Lung (tissue), 12 donors: ENCODE results near the gene SEPTIN5. TPM values are rescaled to one million over a fixed set of nuclear protein-coding genes. Genes with fewer than 3 reads are reported as not detected.

ENCODE experiments used
- ATAC-seq: fragments of 200-7000 bp; cut with Tn5 transposase; one replicate; pipeline ENCODE4 v1.9.1; 2020; ENCODE audit warnings: moderate number of reproducible peaks; ENCODE audit not compliant: insufficient read depth, low FRiP score
- DNase-seq, 3 donors: peaks; one replicate each; pipeline ENCODE4 v3.0.0-alpha.2; 2013 to 2017
- H3K27ac ChIP-seq, 2 donors: one replicate each; pipeline ENCODE4 v1.5.1; 2013; ENCODE audit warnings: mild to moderate bottlenecking in 2 of 2, moderate library complexity in 2 of 2, control low read depth in 1 of 2, inconsistent platforms in 1 of 2, low read depth in 1 of 2, low read length in 1 of 2
- H3K27me3 ChIP-seq, 3 donors: one replicate each; pipeline ENCODE4 v1.5.1; 2013; ENCODE audit warnings: low read length in 2 of 3; ENCODE audit not compliant: control insufficient read depth in 3 of 3, insufficient read depth in 3 of 3
- H3K36me3 ChIP-seq, 4 donors: one replicate each; pipeline ENCODE4 v1.5.1; 2013; ENCODE audit warnings: low read length in 4 of 4, mild to moderate bottlenecking in 1 of 4, moderate library complexity in 1 of 4; ENCODE audit not compliant: control insufficient read depth in 4 of 4, insufficient read depth in 4 of 4
- H3K4me1 ChIP-seq, 5 donors: one replicate each; pipeline ENCODE4 v1.5.1; 2013; ENCODE audit warnings: low read length in 5 of 5, mild to moderate bottlenecking in 2 of 5, moderate library complexity in 1 of 5; ENCODE audit not compliant: control insufficient read depth in 5 of 5, insufficient read depth in 5 of 5
- H3K4me3 ChIP-seq: one replicate; pipeline ENCODE4 v1.5.1; 2013; ENCODE audit warnings: mild to moderate bottlenecking, control low read depth, moderate library complexity
- H3K9ac ChIP-seq, 2 donors: one replicate each; pipeline ENCODE4 v1.5.1; 2013; ENCODE audit warnings: low read length in 2 of 2, control low read depth in 1 of 2; ENCODE audit not compliant: insufficient read depth in 1 of 2
- H3K9me3 ChIP-seq, 4 donors: one replicate each; pipeline ENCODE4 v1.5.1; 2013; ENCODE audit warnings: low read length in 3 of 4, mild to moderate bottlenecking in 1 of 4, moderate library complexity in 1 of 4; ENCODE audit not compliant: control insufficient read depth in 4 of 4, insufficient read depth in 3 of 4
- CTCF ChIP-seq: IDR thresholded peaks from 2 replicates; pipeline ENCODE4 v1.5.1; 2012; ENCODE audit warnings: mild to moderate bottlenecking; ENCODE audit errors: control extremely low read depth, extremely low read depth
- WGBS, 2 donors: extraction: QIAGEN DNeasy Blood & Tissue Kit; methylation state at CpG; one replicate each; pipeline ENCODE4 v1.1.7; 2013; 5-methylcytosine and 5-hydroxymethylcytosine counted together
- polyA plus RNA-seq, 2 donors: library from polyadenylated mRNA; stranded (reverse); fragments of 200-250 nt; gene quantifications; one replicate each; pipeline ENCODE4 v1.2.1, GENCODE V29; 2013
- total RNA-seq, 2 donors: library from RNA; depleted of rRNA in 1 of 2; stranded (reverse); fragments of >200 nt in 1 of 2; gene quantifications; one replicate each; pipeline ENCODE4 v1.2.1, GENCODE V29; 2014 to 2021
- donor health status: control.
- donor health status: control.
- donor health status: Bipolar disorder and iron deficiency.
- donor health status: healthy.
- donor health status: DM: yes; HTN: yes; CAD: no.

The SEPTIN5 gene
- total and polyA plus RNA-seq, 4 donors = 10.4 to 32.5 (median 14.2) TPM

- peaks cover 0 to 28% (median 0%) of the 10 kb centered on the region in 5 donors for H3K4me1 ChIP-seq
- H3K9ac ChIP-seq = no peak overlapping the region
- no peak overlapping the region for H3K4me3 ChIP-seq
- DNase-seq = no peak
- no peaks in the 10 kb centered on the region for H3K9me3 ChIP-seq
- no peak overlapping the region for H3K27ac ChIP-seq
- WGBS, 2 donors = 90 to 95% methylated on average over 21 of the region's 21 CpGs
- TF ChIP-seq CTCF = no peak
- H3K27me3 ChIP-seq = no peaks in the 10 kb centered on the region
- ATAC-seq = no peak
- no peaks in the 10 kb centered on the region for H3K36me3 ChIP-seq
These were observed 28.1 kb downstream of the SEPTIN5 start for GRCh38 chr22:19742160-19743066.

- no peaks in the 10 kb centered on the region for H3K9me3 ChIP-seq
- no peak for DNase-seq
- no peak for TF ChIP-seq CTCF
- H3K4me1 ChIP-seq = peaks cover 0 to 21% (median 0%) of the 10 kb centered on the region in 5 donors
- no peak overlapping the region for H3K9ac ChIP-seq
- no peak overlapping the region for H3K27ac ChIP-seq
- ATAC-seq = no peak
- WGBS, 2 donors = 93 to 95% methylated on average over 6 of the region's 6 CpGs
- H3K27me3 ChIP-seq = no peaks in the 10 kb centered on the region
- H3K4me3 ChIP-seq = no peak overlapping the region
- no peaks in the 10 kb centered on the region for H3K36me3 ChIP-seq
These were observed 28.8 kb downstream of the SEPTIN5 start for GRCh38 chr22:19743081-19743480.

GRCh38 chr22:19743651-19744050 is 29.3 kb downstream of the SEPTIN5 start:
- DNase-seq (peak; percentile 45 to 69 (median 65)), ATAC-seq (no peak)
- H3K27ac ChIP-seq = no peak overlapping the region
- no peaks in the 10 kb centered on the region for H3K27me3 ChIP-seq
- TF ChIP-seq CTCF = no peak
- H3K36me3 ChIP-seq = no peaks in the 10 kb centered on the region
- no peaks in the 10 kb centered on the region for H3K9me3 ChIP-seq
- H3K4me1 ChIP-seq = peaks cover 0 to 21% (median 0%) of the 10 kb centered on the region in 5 donors
- H3K4me3 ChIP-seq = no peak overlapping the region
- 87 to 100% methylated on average over 2 to 4 of the region's 4 CpGs for WGBS, 2 donors
- no peak overlapping the region for H3K9ac ChIP-seq
